ENCODE measurements around the gene NDFIP1.

Gene NDFIP1

DNA sequence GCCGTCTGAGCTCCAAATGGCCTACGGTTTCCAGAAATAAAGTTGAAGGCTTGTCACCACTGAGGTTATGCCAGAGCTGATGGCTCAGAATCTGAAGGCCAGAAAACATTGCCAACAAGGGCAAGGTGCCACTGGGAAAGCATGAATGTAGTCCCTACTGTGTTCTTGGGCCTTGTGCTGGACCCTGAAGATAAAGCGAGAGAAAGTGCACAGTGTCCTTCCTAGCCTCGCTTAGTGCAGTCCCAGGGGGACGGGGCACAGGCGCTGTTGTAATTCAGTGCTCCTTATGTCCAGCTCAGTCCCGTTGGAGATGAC lies 84.5 kb downstream of the NDFIP1 start:
- DNase-seq = no peak

GRCh38 chr5:142197098-142197497 lies 88.5 kb downstream of the NDFIP1 start:
- no peak for DNase-seq

GRCh38 chr5:142197781-142198180 lies 89.2 kb downstream of the NDFIP1 start:
- no peak for DNase-seq

DNA sequence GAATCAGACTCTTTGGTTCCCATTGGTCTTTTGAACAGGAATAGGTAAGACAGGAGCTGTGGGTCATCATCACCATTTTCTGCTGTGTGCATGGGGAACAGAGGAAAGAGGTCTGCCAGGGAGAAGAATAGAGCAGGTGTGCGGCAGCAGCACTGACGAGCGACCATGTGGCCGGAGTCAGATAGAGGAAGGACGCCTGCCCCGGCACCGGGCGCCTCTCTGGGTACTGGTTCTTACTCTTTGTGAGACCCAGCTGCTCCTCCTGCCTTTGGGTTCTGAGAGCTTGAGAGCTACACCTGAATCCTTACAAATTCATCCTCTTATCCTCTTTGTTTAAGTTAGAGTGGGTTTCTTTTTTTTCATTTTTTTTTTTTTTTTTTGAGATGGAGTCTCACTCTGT lies 90.8 kb downstream of the NDFIP1 start:
- DNase-seq = no peak

DNA sequence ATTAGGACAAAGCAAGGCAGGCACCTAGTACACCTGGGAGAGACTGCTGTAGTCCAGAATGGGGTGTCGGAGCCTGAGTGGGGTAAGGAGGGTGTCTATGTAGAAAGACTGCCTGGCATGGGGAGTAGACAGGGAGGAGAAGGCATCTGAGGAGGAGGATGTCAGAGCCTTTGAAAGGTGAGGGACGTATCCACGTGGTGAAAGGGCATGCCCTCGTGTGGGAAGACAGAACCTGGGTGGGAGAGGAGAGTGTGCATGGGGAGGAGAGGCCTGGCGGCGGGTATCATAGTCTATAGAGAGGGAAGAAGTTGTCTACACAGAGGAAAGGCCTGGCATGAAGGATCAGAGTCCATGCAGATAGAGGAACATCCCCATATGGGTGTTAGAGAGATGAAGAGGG lies 91.8 kb downstream of the NDFIP1 start:
- DNase-seq = no peak

DNA sequence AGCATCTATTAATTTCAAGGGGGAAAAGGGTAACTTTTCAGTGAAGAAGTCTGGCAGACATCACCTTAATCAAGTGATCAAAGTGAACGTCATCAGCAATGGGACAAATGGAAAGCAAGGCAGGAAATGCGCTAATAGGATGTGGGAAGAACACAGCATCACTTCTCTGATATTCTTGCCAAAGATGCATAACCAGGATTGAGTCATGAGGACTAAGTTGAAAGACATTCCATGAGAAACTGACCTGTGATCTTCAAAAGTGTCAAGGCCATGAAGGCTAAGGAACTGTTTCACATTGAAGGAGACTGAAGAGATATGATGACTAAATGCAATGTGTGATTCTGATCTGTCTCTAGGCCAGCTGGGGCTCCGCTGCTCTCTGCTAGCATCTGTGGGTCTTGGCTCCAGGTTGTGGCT lies 92.9 kb downstream of the NDFIP1 start:
- no peak for DNase-seq

DNA sequence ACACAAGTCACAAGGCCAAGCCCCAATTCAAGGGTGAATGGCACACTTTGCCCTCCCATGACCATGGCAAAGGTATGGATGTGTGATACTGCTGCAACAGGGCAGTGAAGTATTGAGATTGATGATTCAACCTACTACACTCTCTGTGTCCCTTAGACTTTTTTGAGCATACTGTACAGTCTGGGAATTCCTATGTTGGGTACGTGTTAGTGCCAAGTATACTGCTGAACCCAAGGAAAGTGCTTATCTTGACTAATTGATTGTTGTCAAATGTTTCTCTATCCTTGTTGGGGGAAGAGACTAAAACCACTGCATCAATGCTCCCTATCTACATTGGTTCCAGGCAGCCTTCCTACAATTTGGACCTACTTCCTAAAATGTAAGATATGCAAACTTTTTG lies 93.7 kb downstream of the NDFIP1 start:
- DNase-seq = no peak
